Stimulated activated CD8-positive, alpha-beta memory T cell treated with anti-CD3 and anti-CD28 coated beads, Interleukin-7, amount 100 ng/mL, for 4 hours (primary cell): Measurements from ENCODE around the gene ZNRF3.

Experiments used
- DNase-seq, 2 donors: peaks; one replicate each; pipeline ENCODE4 v3.0.0-alpha.2; 2020; ENCODE audit warnings: low read depth in 2 of 2

Gene ZNRF3

DNA sequence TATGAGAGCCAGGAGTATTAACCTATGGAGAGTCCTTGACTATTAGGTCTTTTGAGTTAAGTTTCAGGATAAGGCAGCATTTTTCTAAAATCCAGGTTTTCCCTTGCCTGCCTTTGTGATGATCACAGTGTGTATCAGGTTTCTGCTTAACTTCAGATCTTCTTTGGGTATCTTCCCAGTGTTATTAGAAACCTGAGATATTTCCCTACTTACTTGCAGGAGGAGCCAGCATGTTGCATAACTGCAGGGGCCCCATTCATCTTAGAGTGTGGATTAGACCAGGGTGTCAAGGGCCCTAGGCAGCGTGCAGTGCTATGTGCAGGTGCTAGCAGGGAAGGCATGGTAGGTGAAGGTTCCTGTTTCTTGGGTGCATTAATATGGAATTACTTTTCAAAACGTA is 69.5 kb downstream of the ZNRF3 start:
- DNase-seq: no peak

DNA sequence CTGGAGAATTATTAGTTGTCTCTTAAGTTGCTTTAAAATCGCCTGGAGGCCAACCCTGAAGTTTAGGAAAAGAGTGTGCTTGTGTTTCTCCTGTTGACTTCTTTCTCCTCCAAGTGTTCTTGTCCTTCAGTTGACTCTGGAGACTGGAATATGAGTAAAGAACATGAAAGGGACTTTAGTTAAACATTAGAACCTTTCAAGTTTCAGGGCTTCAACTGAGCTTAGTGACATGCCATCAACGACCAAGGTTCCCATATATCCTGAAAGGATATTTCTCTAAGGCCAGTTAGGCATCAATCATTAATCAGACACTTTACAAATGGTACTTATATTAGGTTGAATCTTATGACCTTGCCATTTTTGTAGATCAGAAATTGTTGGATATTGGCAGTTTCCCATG is 70.0 kb downstream of the ZNRF3 start:
- no peak for DNase-seq

GRCh38 chr22:28953976-28954880 is 70.9 kb downstream of the ZNRF3 start:
- no peak for DNase-seq

DNA sequence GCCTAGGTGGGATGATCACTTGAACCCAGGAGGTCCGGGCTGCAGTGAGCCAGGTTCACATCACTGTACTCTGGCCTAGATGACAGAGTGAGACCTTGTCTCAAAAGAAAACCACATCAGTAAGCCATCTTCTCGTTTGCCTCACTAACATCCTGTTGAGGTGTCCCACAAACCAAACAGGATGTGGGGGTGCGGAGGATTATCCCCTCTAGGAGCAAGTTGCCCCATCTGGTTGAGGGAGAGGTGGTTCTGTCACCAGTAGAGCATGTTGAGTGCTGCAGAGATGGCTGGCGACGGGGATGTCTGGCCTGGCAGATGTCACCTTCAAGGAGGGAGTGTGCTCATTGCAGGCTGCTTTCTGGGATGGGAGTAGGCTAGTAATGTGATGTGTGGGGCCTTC is 72.4 kb downstream of the ZNRF3 start:
- DNase-seq: peak; percentile 69 to 71

DNA sequence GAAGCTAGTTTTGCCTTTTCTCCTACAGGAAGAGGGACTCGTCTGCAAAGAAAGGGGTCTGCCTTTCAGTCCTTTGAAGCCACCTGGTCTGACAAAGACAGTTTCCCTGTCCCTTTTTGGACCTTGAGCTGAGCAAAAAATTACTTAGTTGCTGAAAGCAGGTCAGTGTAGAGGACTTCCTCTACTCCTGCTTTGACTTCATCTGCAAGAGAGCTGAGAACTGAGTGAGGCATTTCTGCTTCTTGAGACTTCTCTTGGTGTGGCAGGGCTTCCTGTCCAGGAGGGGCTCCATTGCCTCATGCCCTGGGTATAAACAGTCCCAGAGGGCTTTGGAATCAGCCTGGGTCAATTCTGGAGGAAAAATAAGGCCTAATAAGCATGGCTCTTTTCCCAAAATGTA is 73.1 kb downstream of the ZNRF3 start:
- DNase-seq: no peak

DNA sequence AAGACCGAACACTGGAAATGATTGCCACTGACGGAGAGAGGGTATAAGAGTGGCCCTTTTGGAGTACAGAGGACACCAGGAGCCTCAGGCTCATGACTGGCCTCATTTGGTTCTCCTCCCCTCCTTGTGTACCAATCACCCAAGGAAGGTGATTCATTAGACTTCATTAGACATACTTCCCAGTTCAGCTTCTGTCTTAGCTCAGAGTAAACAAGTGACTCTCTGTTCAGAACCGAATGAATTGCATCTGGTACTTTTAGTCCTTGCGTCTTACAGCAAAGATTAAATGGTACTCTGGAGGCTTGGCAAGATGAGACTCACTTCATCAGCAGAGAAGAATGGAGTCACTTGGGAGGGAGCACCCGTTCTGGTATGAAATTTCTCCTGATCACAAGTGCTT is 75.2 kb downstream of the ZNRF3 start:
- DNase-seq: no peak

DNA sequence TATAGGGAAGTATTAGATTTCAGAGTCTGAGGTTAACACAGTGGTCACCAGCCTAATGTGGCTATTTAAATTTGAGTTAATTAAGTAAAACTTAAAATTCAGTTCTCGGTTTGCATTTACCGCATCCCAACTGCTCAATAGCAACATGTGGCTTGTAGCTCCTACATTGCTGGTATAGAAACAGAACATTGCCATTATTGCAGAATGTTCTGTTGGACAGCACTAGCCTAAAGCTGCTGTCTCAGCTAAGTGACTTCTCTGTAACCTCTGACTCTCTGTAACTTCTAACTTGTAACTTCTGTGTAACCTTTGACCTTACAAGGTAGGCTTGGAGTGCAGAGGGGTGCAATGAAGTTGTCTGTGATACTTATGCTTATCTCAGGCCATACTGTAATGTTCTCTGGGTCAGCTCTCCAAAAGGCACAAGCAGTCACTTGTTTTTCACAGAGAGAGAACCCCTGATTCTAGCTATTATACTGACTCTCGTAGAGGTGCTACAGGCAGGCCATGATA is 78.7 kb downstream of the ZNRF3 start:
- DNase-seq: no peak

GRCh38 chr22:28963362-28963761 is 80.0 kb downstream of the ZNRF3 start:
- no peak for DNase-seq

DNA sequence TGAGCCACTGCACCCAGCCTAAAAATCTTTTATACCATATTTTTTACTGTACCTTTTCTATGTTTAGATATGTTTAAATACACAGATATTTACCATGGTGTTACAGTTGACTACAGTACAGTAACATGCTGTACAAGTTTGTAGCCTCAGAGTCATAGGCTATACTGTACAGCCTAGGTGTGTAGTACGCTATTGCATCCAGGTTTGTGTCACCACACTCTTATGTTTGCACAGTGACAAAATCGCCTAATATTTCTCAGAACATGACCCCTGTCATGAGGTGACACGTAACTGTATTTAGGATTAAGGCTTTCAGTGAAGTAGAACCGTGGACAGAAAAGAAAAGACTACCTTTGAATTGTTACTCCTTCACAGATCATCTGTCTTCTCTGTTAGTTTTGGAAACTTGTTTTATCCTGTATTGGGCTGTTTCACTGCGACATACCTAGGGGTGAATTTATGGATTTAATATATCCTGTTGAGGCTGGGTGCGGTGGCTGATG is 83.8 kb downstream of the ZNRF3 start:
- no peak for DNase-seq

DNA sequence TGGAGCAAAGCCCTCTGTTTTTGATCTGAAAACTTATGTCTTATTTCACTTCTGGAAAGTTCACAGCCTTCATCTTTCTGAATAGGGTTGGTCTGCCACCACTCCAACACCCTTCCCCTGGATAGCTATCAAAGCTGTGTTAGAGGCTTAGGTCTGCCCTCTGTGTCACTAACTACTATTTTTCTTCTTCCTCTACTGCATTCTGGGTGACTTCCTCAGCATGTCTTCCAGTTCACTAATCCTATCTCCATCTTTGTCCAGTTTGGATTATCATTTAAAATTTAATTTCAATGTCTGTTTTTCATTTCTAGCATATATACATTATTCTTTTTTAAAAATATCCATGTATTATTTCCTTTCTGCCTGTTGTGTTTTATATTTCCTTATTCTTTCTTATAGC is 84.6 kb downstream of the ZNRF3 start:
- no peak for DNase-seq

DNA sequence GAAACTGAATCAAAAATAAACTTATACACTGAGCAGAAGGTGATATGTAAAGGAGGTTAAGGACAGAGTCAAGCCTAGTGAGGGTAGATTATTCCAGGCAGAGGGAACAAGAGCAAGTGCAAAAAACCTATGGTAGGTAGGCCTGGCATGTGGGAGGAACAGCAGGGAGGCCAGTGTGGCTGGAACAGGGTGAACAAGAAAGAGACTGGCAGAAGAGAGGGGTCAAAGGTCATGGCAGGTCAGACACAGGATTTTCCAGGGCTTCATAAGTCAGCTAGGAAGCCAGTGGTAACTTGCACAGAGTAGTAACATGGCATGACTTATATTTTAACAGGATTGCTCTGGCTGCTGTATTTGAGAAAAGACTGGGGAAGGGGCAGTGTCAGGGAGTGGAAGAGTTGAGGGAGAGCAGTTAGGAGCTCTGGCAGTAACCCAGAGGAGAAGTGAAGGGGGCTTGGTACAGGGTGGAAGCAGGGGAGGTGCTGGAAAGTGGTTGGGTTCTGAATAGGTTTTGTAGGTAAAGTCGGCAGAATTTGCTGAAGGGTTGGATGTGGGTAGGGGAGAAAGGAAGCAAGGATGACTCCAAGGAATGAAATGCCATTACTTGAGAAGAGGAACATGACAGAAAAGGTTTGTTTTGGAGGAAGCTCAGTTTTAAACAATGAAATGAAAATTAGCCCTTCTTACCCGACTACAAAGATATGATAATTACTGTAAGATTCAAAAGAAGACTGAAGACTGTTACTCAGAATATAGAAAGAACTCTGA is 86.2 kb downstream of the ZNRF3 start:
- DNase-seq: no peak

DNA sequence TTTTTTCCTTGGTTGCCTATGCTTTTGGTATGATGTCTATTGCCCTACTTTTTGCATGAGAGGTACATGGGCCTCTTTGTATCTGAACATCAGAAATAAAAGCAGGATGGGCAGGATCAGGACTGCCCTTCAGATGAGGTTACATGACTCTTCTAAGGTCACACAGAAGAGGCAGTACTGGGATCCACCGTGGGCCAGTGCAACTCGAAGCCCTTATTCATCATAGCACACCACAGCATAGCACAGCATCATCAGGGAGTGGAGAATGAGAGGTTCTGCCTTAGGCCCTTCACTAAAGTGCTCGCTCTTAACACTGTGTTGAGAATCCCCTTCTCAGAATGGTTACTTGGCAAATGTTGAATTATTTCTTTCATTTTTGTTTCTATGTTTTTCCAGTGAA is 90.0 kb downstream of the ZNRF3 start:
- DNase-seq: no peak

GRCh38 chr22:28977060-28977459 is 93.7 kb downstream of the ZNRF3 start:
- no peak for DNase-seq

- DNase-seq: no peak
These were observed 94.2 kb downstream of the ZNRF3 start for GRCh38 chr22:28977481-28977971.

DNA sequence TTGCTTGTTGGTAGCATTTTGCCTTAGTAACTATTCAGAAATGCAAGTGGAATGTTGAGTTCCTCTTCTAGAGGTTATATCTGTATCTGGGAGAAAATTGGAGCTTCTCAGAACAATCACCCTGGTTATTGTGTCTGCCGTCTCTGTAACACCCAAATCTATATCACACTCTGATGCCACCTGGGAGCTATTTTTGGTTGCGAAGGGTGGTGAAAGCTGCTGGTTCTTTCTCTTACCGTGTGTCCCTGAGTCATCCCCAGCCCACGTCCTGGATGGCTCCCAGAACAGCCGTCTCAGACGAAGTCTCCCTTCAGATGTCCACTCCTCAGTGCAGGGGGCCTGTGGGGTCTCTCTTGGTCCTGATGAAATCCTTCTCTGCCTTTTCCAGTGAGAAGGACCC is 94.8 kb downstream of the ZNRF3 start:
- no peak for DNase-seq

DNA sequence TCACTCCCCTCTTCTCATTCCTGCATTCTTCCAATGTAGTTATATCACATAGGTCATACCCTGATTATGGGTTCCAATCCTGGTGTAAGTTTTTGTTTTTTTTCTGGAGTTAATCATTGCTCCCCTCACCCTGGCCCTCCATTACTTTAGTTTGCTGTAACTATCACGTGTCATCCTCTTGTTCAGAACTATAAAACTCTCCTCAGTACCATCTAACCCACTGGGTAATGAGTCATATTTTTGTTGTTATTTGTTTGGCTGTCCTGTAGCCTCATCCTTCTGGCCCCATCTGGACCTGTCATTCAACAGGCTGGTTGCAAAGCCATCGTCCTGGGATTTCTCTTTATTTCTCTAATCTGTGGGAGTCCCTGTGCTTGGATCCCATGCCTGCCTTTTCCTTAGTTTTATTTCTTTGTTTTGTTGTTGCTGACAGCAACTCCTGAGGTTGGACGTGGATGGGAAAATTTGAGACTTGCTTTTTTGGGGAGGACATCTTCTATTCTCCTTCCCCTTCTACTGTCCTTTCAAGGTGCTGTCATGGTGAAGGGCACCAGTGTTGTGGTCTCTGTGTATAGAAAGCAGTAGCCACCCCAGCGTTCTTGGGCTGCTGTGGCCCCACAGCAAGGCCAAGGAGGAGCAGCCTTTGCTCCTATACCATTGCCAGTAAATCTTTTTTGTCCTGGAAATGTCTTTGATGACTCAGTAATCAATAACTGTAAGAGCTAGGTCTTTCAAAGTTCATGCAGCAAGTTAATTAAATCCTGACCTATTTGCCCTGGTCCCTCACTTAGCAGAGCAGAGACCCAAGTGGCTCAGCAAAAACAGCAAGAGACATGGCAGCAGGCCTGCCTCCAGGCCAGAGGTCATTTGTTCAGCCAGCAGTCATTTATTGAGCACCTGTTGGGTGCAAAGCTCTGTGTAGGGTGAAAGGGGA is 95.8 kb downstream of the ZNRF3 start:
- no peak for DNase-seq

DNA sequence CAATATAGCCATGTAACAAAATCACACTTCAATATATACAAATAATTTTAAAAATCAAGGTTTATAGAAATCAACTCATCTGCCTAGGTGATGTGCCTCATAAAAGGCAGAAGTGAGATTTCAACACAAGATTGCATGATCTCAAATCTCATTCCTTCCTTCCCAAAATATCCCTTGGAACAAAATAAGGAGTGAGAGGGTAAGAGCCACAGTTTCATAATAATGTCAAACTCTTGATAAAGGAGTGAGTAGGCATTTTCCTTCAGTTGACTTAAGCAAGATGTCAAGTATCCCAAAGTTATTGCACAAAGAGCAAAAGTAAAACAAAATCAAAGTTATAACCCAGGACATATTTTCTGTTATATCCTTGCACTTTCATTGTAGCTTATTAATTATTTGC is 97.0 kb downstream of the ZNRF3 start:
- DNase-seq: no peak

- DNase-seq: no peak
These were observed 98.6 kb downstream of the ZNRF3 start for GRCh38 chr22:28981818-28982499.

DNA sequence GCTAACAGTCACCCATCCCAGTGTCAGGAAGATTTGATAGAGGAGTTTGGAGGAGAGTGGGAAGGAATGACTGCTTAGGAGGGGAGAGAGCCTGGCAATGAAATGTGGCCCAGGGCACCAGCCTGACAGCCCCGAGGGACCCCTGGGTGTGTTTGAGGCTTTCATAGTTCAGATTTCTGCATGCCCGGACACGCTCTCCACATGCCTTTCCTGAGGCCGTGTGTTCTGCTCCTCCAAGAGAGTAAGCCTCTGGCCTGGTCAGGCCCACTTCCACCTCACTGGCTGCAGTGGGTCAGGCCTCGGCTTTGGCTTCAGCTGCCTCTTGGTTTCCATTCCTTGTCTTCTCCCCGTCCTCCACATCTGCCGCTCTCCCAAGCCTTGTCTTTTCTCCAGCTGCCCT is 99.8 kb downstream of the ZNRF3 start:
- DNase-seq: no peak

- no peak for DNase-seq
These were observed 100.5 kb downstream of the ZNRF3 start for GRCh38 chr22:28983788-28984441.
